Activated CD8-positive, alpha-beta T cell treated with anti-CD3 and anti-CD28 coated beads, Interleukin-2, amount 10 ng/mL, durations not matched to agents 7 days and 5 days (primary cell): ENCODE results near the gene ADCYAP1R1. TPM values are rescaled to one million over a fixed set of nuclear protein-coding genes. Genes with fewer than 3 reads are reported as not detected.

Experiments
- ATAC-seq: fragments of 150-1000 bp; cut with Tn5 transposase; one replicate; pipeline ENCODE4 v1.10.0; 2021; ENCODE audit warnings: moderate library complexity
- CTCF ChIA-PET: fragments of 350-600 bp; sonication (Branson Sonifier 250); formaldehyde crosslinking; loops from one replicate; lab custom pipeline; 2021; ENCODE audit warnings: antibody characterized with exemption; lab: Charles Lee
- POLR2A ChIA-PET: fragments of 350-600 bp; sonication (Branson Sonifier 250); formaldehyde crosslinking; loops from one replicate; lab custom pipeline; 2021; ENCODE audit warnings: antibody characterized with exemption; lab: Charles Lee
- DNase-seq: peaks from one replicate; pipeline ENCODE4 v3.0.0-alpha.2; 2020
- H3K27ac Mint-ChIP-seq: one replicate; pipeline ENCODE4 v1.8.0; 2021; ENCODE audit warnings: mild to moderate bottlenecking, mixed read lengths
- H3K27me3 Mint-ChIP-seq: one replicate; pipeline ENCODE4 v1.8.0; 2021; ENCODE audit warnings: low read depth, mixed read lengths
- H3K36me3 Mint-ChIP-seq: one replicate; pipeline ENCODE4 v1.8.0; 2021; ENCODE audit warnings: low read depth, mixed read lengths
- H3K4me1 Mint-ChIP-seq: one replicate; pipeline ENCODE4 v1.8.0; 2021; ENCODE audit warnings: low read depth, mixed read lengths
- H3K4me3 Mint-ChIP-seq: one replicate; pipeline ENCODE4 v1.8.0; 2021; ENCODE audit warnings: mild to moderate bottlenecking, mixed read lengths
- H3K9me3 Mint-ChIP-seq: one replicate; pipeline ENCODE4 v1.8.0; 2022; ENCODE audit warnings: mixed read lengths; ENCODE audit not compliant: insufficient read depth
- total RNA-seq, 2 experiments: library from RNA; stranded (reverse); gene quantifications; one replicate each; pipeline ENCODE4 v1.2.3, GENCODE V29; 2021

The ADCYAP1R1 gene
- total RNA-seq, 2 experiments from 2014 or later: not detected

GRCh38 chr7:31073326-31074119 lies 21.4 kb downstream of the ADCYAP1R1 start:
- Mint-ChIP-seq H3K4me3 (no peak overlapping the region), H3K27me3 (peaks cover 3% of the 10 kb centered on the region)
- CTCF ChIA-PET: interaction anchor here (0.8 to 1.7 kb wide), 2 partner anchors 49 to 90 kb away, joined by 3 to 5 read pairs; no protein-coding TSS in a partner anchor

GRCh38 chr7:31074120-31074383 lies 21.9 kb downstream of the ADCYAP1R1 start:
- H3K27ac Mint-ChIP-seq: no peak overlapping the region
- peaks cover 3% of the 10 kb centered on the region for H3K27me3 Mint-ChIP-seq
- no peaks in the 10 kb centered on the region for H3K4me1 Mint-ChIP-seq
- CTCF ChIA-PET: interaction anchor here (0.8 to 1.7 kb wide), 2 partner anchors 49 to 90 kb away, joined by 3 to 5 read pairs; no protein-coding TSS in a partner anchor
- ATAC-seq: no peak
- H3K4me3 Mint-ChIP-seq: no peak overlapping the region
- H3K36me3 Mint-ChIP-seq: no peaks in the 10 kb centered on the region
- H3K9me3 Mint-ChIP-seq: no peaks in the 10 kb centered on the region
- no peak for DNase-seq
- POLR2A ChIA-PET: no interaction called here

More at GRCh38 chr7:31073326-31074119, 21.4 kb downstream of the ADCYAP1R1 start:
- POLR2A ChIA-PET: no interaction called here
- Mint-ChIP-seq H3K4me1 (no peaks in the 10 kb centered on the region), H3K9me3 (no peaks in the 10 kb centered on the region), H3K27ac (no peak overlapping the region), H3K36me3 (no peaks in the 10 kb centered on the region)
- DNase-seq (no peak), ATAC-seq (no peak)

- CTCF ChIA-PET: interaction anchor here (0.8 to 1.7 kb wide), 2 partner anchors 48 to 91 kb away, joined by 3 to 5 read pairs; no protein-coding TSS in a partner anchor
- Mint-ChIP-seq H3K9me3 (no peaks in the 10 kb centered on the region), H3K36me3 (no peaks in the 10 kb centered on the region), H3K4me3 (no peak overlapping the region), H3K27me3 (peaks cover 3% of the 10 kb centered on the region), H3K27ac (no peak overlapping the region), H3K4me1 (no peaks in the 10 kb centered on the region)
- ATAC-seq (no peak), DNase-seq (no peak)
- POLR2A ChIA-PET: no interaction called here
These were observed 22.4 kb downstream of the ADCYAP1R1 start for GRCh38 chr7:31074403-31075085.

GRCh38 chr7:31075086-31075405 lies 22.9 kb downstream of the ADCYAP1R1 start:
- POLR2A ChIA-PET: no interaction called here

GRCh38 chr7:31076051-31076450 lies 23.9 kb downstream of the ADCYAP1R1 start:
- Mint-ChIP-seq H3K9me3 (no peaks in the 10 kb centered on the region), H3K27ac (no peak overlapping the region), H3K4me1 (no peaks in the 10 kb centered on the region), H3K36me3 (no peaks in the 10 kb centered on the region), H3K4me3 (no peak overlapping the region), H3K27me3 (peaks cover 12% of the 10 kb centered on the region)
- ChIA-PET CTCF (interaction anchor here (1.1 to 1.2 kb wide), 2 partner anchors 58 to 92 kb away, joined by 3 to 4 read pairs; no protein-coding TSS in a partner anchor), POLR2A (no interaction called here)
- ATAC-seq (no peak), DNase-seq (no peak)

More at GRCh38 chr7:31075086-31075405, 22.9 kb downstream of the ADCYAP1R1 start:
- Mint-ChIP-seq H3K36me3 (no peaks in the 10 kb centered on the region), H3K4me3 (no peak overlapping the region), H3K4me1 (no peaks in the 10 kb centered on the region), H3K9me3 (no peaks in the 10 kb centered on the region), H3K27me3 (peaks cover 8% of the 10 kb centered on the region), H3K27ac (no peak overlapping the region)
- CTCF ChIA-PET: interaction anchor here (1.7 kb wide), 1 partner anchor 91 kb away, joined by 5 read pairs; no protein-coding TSS in a partner anchor
- ATAC-seq (no peak), DNase-seq (no peak)

- Mint-ChIP-seq H3K9me3 (no peaks in the 10 kb centered on the region), H3K4me3 (no peak overlapping the region), H3K36me3 (no peaks in the 10 kb centered on the region), H3K4me1 (no peaks in the 10 kb centered on the region), H3K27ac (no peak overlapping the region), H3K27me3 (peaks cover 15% of the 10 kb centered on the region)
- DNase-seq: no peak
- no peak for ATAC-seq
- ChIA-PET CTCF (interaction anchor here (1.1 to 1.2 kb wide), 2 partner anchors 58 to 93 kb away, joined by 3 to 4 read pairs; no protein-coding TSS in a partner anchor), POLR2A (no interaction called here)
These were observed 24.7 kb downstream of the ADCYAP1R1 start for GRCh38 chr7:31076641-31077310.

- Mint-ChIP-seq H3K9me3 (no peaks in the 10 kb centered on the region), H3K27me3 (peaks cover 19% of the 10 kb centered on the region), H3K4me3 (no peak overlapping the region), H3K4me1 (no peaks in the 10 kb centered on the region), H3K27ac (no peak overlapping the region), H3K36me3 (no peaks in the 10 kb centered on the region)
- ChIA-PET POLR2A (no interaction called here), CTCF (no interaction called here)
- ATAC-seq: no peak
- no peak for DNase-seq
These were observed 25.6 kb downstream of the ADCYAP1R1 start for GRCh38 chr7:31077484-31078362.

GRCh38 chr7:31078363-31078990 lies 26.4 kb downstream of the ADCYAP1R1 start:
- Mint-ChIP-seq H3K36me3 (no peaks in the 10 kb centered on the region), H3K27me3 (peaks cover 22% of the 10 kb centered on the region), H3K9me3 (no peaks in the 10 kb centered on the region), H3K4me1 (no peaks in the 10 kb centered on the region), H3K4me3 (no peak overlapping the region), H3K27ac (no peak overlapping the region)
- ChIA-PET POLR2A (no interaction called here), CTCF (no interaction called here)
- no peak for ATAC-seq
- no peak for DNase-seq

- Mint-ChIP-seq H3K36me3 (no peaks in the 10 kb centered on the region), H3K27ac (no peak overlapping the region), H3K4me3 (no peak overlapping the region), H3K27me3 (peaks cover 22% of the 10 kb centered on the region), H3K4me1 (no peaks in the 10 kb centered on the region), H3K9me3 (no peaks in the 10 kb centered on the region)
- ChIA-PET CTCF (no interaction called here), POLR2A (no interaction called here)
- ATAC-seq: no peak
- no peak for DNase-seq
These were observed 27.2 kb downstream of the ADCYAP1R1 start for GRCh38 chr7:31079126-31079823.

- ATAC-seq (no peak), DNase-seq (no peak)
- POLR2A ChIA-PET: no interaction called here
- Mint-ChIP-seq H3K27ac (no peak overlapping the region), H3K36me3 (no peaks in the 10 kb centered on the region), H3K4me3 (no peak overlapping the region), H3K27me3 (peaks cover 22% of the 10 kb centered on the region), H3K4me1 (no peaks in the 10 kb centered on the region), H3K9me3 (no peaks in the 10 kb centered on the region)
- CTCF ChIA-PET: no interaction called here
These were observed 27.9 kb downstream of the ADCYAP1R1 start for GRCh38 chr7:31079824-31080511.
